SU-DHL-6 (cell line): Measurements from ENCODE around the gene PPP2R5B.

ENCODE experiments used
- H2AFZ ChIP-seq: fragments of 200-600 bp; sonication (generic); 2 replicates; pipeline ENCODE4 v1.6.1; 2014; ENCODE audit warnings: low read depth, mild to moderate bottlenecking, moderate library complexity, mixed read lengths, antibody characterized with exemption, low read length; ENCODE audit not compliant: severe bottlenecking
- H3F3A ChIP-seq: fragments of 200-600 bp; shearing (Covaris generic); 2 replicates; pipeline ENCODE4 v1.6.0; 2016; ENCODE audit warnings: antibody characterized with exemption, mild to moderate bottlenecking; ENCODE audit not compliant: insufficient read depth
- H3K27ac ChIP-seq: fragments of 200-600 bp; sonication (generic); 2 replicates; pipeline ENCODE4 v1.5.1; 2016; ENCODE audit warnings: low read depth, mild to moderate bottlenecking, low read length, moderate library complexity, mixed read lengths
- H3K27me3 ChIP-seq: fragments of 200-600 bp; sonication (generic), shearing (Covaris generic); 2 replicates; pipeline ENCODE4 v1.6.0; 2014; ENCODE audit warnings: mild to moderate bottlenecking, low read length
- H3K36me3 ChIP-seq: fragments of 200-600 bp; sonication (generic); 2 replicates; pipeline ENCODE4 v1.6.1; 2014; ENCODE audit warnings: mild to moderate bottlenecking, low read length, mixed read lengths
- H3K4me2 ChIP-seq: fragments of 300-600, 200-600 bp; shearing (Covaris generic), sonication (generic); 2 replicates; pipeline ENCODE4 v1.6.0; 2014; ENCODE audit warnings: low read length, low read depth, mild to moderate bottlenecking; ENCODE audit not compliant: poor library complexity, severe bottlenecking
- H3K4me3 ChIP-seq: fragments of 200-600 bp; sonication (generic); 2 replicates; pipeline ENCODE4 v1.5.1; 2014; ENCODE audit warnings: antibody characterized with exemption, low read length, mild to moderate bottlenecking, mixed read lengths; ENCODE audit not compliant: insufficient read depth, poor library complexity, severe bottlenecking
- H3K79me2 ChIP-seq: fragments of 200-600 bp; sonication (generic); 2 replicates; pipeline ENCODE4 v1.6.1; 2014; ENCODE audit warnings: mild to moderate bottlenecking, low read length, moderate library complexity; ENCODE audit not compliant: insufficient read depth
- H3K9ac ChIP-seq: fragments of 200-600 bp; sonication (generic); 2 replicates; pipeline ENCODE4 v1.7.0; 2014; ENCODE audit warnings: mild to moderate bottlenecking, low read length
- H3K9me2 ChIP-seq: fragments of 200-600 bp; sonication (generic); replicated peaks from 2 replicates; pipeline ENCODE4 v1.6.1; 2014; ENCODE audit warnings: low read length; ENCODE audit not compliant: insufficient read depth
- H3K9me3 ChIP-seq: fragments of 200-600 bp; sonication (generic); 2 replicates; pipeline ENCODE4 v1.6.1; 2014; ENCODE audit warnings: low read length, mixed read lengths; ENCODE audit not compliant: insufficient read depth
- H4K20me1 ChIP-seq: fragments of 200-600 bp; sonication (generic); 2 replicates; pipeline ENCODE4 v1.6.1; 2014; ENCODE audit warnings: low read depth, mild to moderate bottlenecking, antibody characterized with exemption, low read length, moderate library complexity, mixed read lengths
- EZH2phosphoT487 ChIP-seq: fragments of 200-600 bp; sonication (generic), shearing (Covaris generic); conservative IDR thresholded peaks from 2 replicates; pipeline ENCODE4 v1.6.1; 2018; ENCODE audit warnings: mild to moderate bottlenecking, antibody characterized with exemption, low read length, moderate library complexity, mixed read lengths
- TF ChIP-seq, protein P1 (sequence below): fragments of 200-600 bp; sonication (generic); IDR thresholded peaks from one replicate; pipeline ENCODE4 v1.5.1; 2017; ENCODE audit warnings: antibody characterized with exemption, mild to moderate bottlenecking, low read length, moderate library complexity; ENCODE audit not compliant: insufficient read depth, poor library complexity, severe bottlenecking

PPP2R5B gene

GRCh38 chr11:64917663-64917995, 6.9 kb upstream of the PPP2R5B start:
- peak overlapping the region; percentile 30 for H3K27ac ChIP-seq
- H4K20me1 ChIP-seq = no peaks in the 10 kb centered on the region
- TF ChIP-seq, protein P1, sequence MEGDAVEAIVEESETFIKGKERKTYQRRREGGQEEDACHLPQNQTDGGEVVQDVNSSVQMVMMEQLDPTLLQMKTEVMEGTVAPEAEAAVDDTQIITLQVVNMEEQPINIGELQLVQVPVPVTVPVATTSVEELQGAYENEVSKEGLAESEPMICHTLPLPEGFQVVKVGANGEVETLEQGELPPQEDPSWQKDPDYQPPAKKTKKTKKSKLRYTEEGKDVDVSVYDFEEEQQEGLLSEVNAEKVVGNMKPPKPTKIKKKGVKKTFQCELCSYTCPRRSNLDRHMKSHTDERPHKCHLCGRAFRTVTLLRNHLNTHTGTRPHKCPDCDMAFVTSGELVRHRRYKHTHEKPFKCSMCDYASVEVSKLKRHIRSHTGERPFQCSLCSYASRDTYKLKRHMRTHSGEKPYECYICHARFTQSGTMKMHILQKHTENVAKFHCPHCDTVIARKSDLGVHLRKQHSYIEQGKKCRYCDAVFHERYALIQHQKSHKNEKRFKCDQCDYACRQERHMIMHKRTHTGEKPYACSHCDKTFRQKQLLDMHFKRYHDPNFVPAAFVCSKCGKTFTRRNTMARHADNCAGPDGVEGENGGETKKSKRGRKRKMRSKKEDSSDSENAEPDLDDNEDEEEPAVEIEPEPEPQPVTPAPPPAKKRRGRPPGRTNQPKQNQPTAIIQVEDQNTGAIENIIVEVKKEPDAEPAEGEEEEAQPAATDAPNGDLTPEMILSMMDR = no peak
- TF ChIP-seq EZH2phosphoT487 = no peak
- no peaks in the 10 kb centered on the region for H3K9me3 ChIP-seq
- peak overlapping the region; percentile 38 for H2AFZ ChIP-seq
- H3K9me2 ChIP-seq = no peaks in the 10 kb centered on the region
- peak overlapping the region; percentile 55 for H3K9ac ChIP-seq
- peak overlapping the region; percentile 73 for H3K4me2 ChIP-seq
- peaks cover 6% of the 10 kb centered on the region for H3F3A ChIP-seq
- H3K27me3 ChIP-seq = no peaks in the 10 kb centered on the region
- H3K36me3 ChIP-seq = no peaks in the 10 kb centered on the region
- peaks cover 10% of the 10 kb centered on the region; the same call in 1 of the 2 replicates for H3K79me2 ChIP-seq
- H3K4me3 ChIP-seq = peak overlapping the region; percentile 48

- Histone ChIP-seq H3K79me2 (peaks cover 10% of the 10 kb centered on the region; the same call in 1 of the 2 replicates), H3K27me3 (no peaks in the 10 kb centered on the region), H3K9me3 (no peaks in the 10 kb centered on the region), H3K9me2 (no peaks in the 10 kb centered on the region), H3K9ac (peak overlapping the region; percentile 55), H3F3A (peaks cover 6% of the 10 kb centered on the region), H2AFZ (peak overlapping the region; percentile 38), H4K20me1 (no peaks in the 10 kb centered on the region), H3K4me2 (peak overlapping the region; percentile 73), H3K36me3 (no peaks in the 10 kb centered on the region), H3K27ac (peak overlapping the region; percentile 30), H3K4me3 (peak overlapping the region; percentile 48)
- TF ChIP-seq, protein P1 = peak; percentile 34
- TF ChIP-seq EZH2phosphoT487 = no peak
Observed at GRCh38 chr11:64918017-64918416, 6.5 kb upstream of the PPP2R5B start.

GRCh38 chr11:64919627-64920026, 4.9 kb upstream of the PPP2R5B start:
- no peak overlapping the region for H2AFZ ChIP-seq
- no peak overlapping the region for H3K9ac ChIP-seq

More at GRCh38 chr11:64919627-64920026, 4.9 kb upstream of the PPP2R5B start:
- Histone ChIP-seq H3F3A (peaks cover 6% of the 10 kb centered on the region), H3K4me2 (no peak overlapping the region), H4K20me1 (no peaks in the 10 kb centered on the region), H3K36me3 (no peaks in the 10 kb centered on the region), H3K27me3 (no peaks in the 10 kb centered on the region), H3K4me3 (no peak overlapping the region), H3K79me2 (peaks cover 10% of the 10 kb centered on the region; the same call in 1 of the 2 replicates), H3K27ac (no peak overlapping the region), H3K9me3 (no peaks in the 10 kb centered on the region), H3K9me2 (no peaks in the 10 kb centered on the region)
- no peak for TF ChIP-seq EZH2phosphoT487
- TF ChIP-seq, protein P1 = no peak
